ENCODE data around the gene RNASE4. TPM values are rescaled to one million over a fixed set of nuclear protein-coding genes. Genes with fewer than 3 reads are reported as not detected.
A peak's percentile ranks its signal among the peaks of the same experiment; 100 is the strongest.

RNASE4 gene
- total RNA-seq, 1 donor from 2014 or later = 10.5 TPM

DNA sequence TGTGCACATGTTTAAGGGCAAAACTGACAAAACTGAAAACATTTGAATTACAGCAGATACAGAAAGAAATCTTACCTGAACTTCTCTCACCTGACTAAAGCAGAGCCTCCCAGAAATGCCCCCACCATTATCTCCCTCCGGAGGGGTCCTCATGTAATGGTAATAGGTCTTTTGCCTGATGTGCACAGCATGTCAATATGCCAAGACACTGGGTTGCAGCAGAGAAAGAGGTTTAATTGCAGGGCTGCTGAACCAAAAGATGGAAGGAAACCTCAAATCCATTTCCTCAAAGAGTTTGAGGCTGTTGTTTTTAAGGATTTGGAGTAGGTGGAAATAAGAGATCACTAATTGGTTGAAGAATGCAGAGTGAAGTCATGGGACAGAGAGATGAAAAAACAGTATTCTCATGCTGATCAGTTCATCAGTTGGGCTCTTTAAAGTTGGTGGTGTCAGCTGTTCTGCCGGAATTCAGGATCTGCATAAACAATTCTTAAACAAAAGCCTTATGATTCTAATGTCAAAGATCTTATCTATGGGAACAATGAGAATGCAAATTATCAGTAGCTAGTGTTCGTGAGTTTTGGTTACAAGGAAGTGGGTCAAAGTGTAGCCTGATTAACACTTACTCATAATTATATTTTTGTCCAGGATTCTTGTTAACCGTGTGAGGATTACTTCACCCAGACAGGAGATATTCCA, 22.4 kb downstream of the RNASE4 start:
- peaks cover 6% of the 10 kb centered on the region for H3K36me3 Mint-ChIP-seq
- TF ChIP-seq, protein P1, sequence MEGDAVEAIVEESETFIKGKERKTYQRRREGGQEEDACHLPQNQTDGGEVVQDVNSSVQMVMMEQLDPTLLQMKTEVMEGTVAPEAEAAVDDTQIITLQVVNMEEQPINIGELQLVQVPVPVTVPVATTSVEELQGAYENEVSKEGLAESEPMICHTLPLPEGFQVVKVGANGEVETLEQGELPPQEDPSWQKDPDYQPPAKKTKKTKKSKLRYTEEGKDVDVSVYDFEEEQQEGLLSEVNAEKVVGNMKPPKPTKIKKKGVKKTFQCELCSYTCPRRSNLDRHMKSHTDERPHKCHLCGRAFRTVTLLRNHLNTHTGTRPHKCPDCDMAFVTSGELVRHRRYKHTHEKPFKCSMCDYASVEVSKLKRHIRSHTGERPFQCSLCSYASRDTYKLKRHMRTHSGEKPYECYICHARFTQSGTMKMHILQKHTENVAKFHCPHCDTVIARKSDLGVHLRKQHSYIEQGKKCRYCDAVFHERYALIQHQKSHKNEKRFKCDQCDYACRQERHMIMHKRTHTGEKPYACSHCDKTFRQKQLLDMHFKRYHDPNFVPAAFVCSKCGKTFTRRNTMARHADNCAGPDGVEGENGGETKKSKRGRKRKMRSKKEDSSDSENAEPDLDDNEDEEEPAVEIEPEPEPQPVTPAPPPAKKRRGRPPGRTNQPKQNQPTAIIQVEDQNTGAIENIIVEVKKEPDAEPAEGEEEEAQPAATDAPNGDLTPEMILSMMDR (conservative IDR thresholded peaks at IDR 0.05) = no peak
- DNase-seq (ENCODE audit: extremely low spot score, unreplicated experiment) = no peak
- H3K27me3 Mint-ChIP-seq = no peaks in the 10 kb centered on the region
- no peak overlapping the region for H3K27ac Mint-ChIP-seq
- peaks cover 6% of the 10 kb centered on the region for H3K9me3 Mint-ChIP-seq
- H3K4me1 Mint-ChIP-seq (ENCODE audit: unreplicated experiment) = peaks cover 5% of the 10 kb centered on the region
- H3K4me3 Mint-ChIP-seq = no peak overlapping the region

DNA sequence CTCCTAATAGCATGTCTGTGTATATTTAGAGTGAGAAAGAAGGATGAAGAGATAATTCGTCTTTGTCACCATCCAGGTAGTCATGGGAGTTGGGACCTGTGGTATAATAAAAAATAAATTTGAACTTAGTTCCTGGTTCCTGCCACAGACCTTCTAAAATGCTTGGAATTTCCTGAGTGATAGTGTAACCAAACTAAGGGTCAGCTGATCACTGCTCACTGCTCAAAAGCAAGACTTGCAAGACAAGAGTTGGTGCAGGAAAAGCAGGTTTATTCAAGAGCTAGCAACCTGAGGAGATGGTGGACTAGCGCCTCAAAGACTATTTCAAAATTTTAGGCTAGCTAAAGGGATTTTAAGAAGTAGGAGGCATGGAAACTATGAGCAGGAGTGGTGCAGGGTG, 23.3 kb downstream of the RNASE4 start:
- H3K4me3 Mint-ChIP-seq = peak overlapping the region; percentile 70
- H3K9me3 Mint-ChIP-seq = peaks cover 6% of the 10 kb centered on the region
- no peak for DNase-seq (ENCODE audit: extremely low spot score, unreplicated experiment)
- H3K4me1 Mint-ChIP-seq (ENCODE audit: unreplicated experiment) = peaks cover 5% of the 10 kb centered on the region
- H3K36me3 Mint-ChIP-seq = peaks cover 6% of the 10 kb centered on the region
- TF ChIP-seq, protein P1 (conservative IDR thresholded peaks at IDR 0.05) = no peak
- H3K27me3 Mint-ChIP-seq = no peaks in the 10 kb centered on the region
- H3K27ac Mint-ChIP-seq = no peak overlapping the region

DNA sequence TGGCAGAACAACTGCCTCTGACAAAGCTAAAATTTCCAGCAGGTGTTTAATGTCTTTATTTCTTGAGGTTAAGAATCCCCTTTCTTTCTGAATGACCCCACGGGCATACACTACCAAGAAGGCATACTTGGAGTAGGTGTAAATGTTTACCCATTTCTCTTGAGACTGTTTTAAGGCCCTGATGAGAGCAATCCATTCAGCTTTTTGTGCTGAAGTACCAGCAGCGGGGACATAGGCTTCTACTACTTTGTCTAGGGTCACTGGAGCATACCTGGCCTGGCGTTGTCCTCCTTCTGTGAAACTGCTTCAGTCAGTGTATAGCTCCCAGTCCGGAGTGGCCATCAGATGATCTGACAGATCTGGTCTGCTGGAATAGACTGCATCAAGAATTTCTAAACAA, 26.9 kb downstream of the RNASE4 start:
- no peak for DNase-seq (ENCODE audit: extremely low spot score, unreplicated experiment)
- Mint-ChIP-seq H3K27ac (no peak overlapping the region), H3K4me3 (no peak overlapping the region), H3K36me3 (peaks cover 6% of the 10 kb centered on the region), H3K27me3 (peaks cover 3% of the 10 kb centered on the region), H3K9me3 (peaks cover 11% of the 10 kb centered on the region), H3K4me1 (ENCODE audit: unreplicated experiment) (peaks cover 8% of the 10 kb centered on the region)
- TF ChIP-seq, protein P1 (conservative IDR thresholded peaks at IDR 0.05) = no peak

DNA sequence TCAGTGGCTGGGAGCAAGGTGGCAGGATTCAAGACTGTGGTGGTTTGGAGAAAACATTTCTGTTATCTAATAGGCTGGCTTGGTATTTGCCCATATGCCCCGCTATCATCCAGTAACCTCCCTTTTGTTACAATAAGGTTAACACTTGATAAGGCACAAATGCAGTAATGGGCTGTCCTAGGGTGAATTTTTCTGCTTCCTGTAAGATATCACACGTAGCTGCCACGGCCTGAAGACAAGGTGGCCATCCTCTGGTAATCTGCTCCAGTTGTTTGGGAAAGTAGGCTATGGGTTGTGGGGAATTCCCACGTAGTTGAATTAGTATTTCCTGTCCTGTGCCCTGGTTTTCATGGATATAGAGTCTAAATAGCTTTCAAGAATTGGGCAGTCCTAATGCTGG, 27.3 kb downstream of the RNASE4 start:
- Mint-ChIP-seq H3K27ac (no peak overlapping the region), H3K4me3 (no peak overlapping the region), H3K9me3 (peaks cover 12% of the 10 kb centered on the region), H3K4me1 (ENCODE audit: unreplicated experiment) (peaks cover 8% of the 10 kb centered on the region), H3K27me3 (peaks cover 3% of the 10 kb centered on the region), H3K36me3 (peaks cover 6% of the 10 kb centered on the region)
- no peak for DNase-seq (ENCODE audit: extremely low spot score, unreplicated experiment)
- TF ChIP-seq, protein P1 (conservative IDR thresholded peaks at IDR 0.05) = no peak

DNA sequence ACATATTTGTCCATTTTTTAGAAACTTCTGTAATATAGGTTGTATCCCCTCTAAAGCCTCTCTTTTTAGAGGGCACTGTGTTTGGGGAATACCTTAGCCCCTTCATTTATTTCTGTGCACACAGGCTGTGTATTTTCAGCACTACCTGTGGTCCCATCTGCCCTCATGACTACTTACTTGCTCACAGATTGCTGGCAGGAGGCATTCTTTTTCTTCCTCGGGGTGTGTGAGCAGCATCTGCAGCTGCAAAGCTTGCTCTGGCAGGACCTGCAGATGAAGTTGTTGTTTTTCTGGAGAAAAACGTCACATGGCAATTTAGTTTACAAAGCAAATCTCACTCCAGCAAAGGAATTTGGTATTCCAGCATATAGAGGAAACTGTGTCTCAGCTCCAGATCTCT, 28.5 kb downstream of the RNASE4 start:
- Mint-ChIP-seq H3K4me1 (ENCODE audit: unreplicated experiment) (peaks cover 4% of the 10 kb centered on the region), H3K4me3 (no peak overlapping the region), H3K9me3 (peaks cover 8% of the 10 kb centered on the region), H3K36me3 (no peaks in the 10 kb centered on the region), H3K27me3 (peaks cover 3% of the 10 kb centered on the region), H3K27ac (no peak overlapping the region)
- no peak for DNase-seq (ENCODE audit: extremely low spot score, unreplicated experiment)
- TF ChIP-seq, protein P1 (conservative IDR thresholded peaks at IDR 0.05) = no peak

Measured in type B pancreatic cell (in vitro differentiated cells).